H9 (cell line): ENCODE results near the gene NELFCD. TPM values are rescaled to one million over a fixed set of nuclear protein-coding genes. Genes with fewer than 3 reads are reported as not detected.

Experiments
- DNase-seq: peaks from one replicate; pipeline ENCODE4 v3.0.0-alpha.2; 2017
- H2AFZ ChIP-seq: one replicate; pipeline ENCODE4 v1.6.1; 2013; ENCODE audit warnings: mild to moderate bottlenecking, low read length, control low read depth, moderate library complexity
- H2AK5ac ChIP-seq: 2 replicates; pipeline ENCODE4 v1.6.1; 2013; ENCODE audit warnings: low read length, control low read depth, mixed read lengths; ENCODE audit not compliant: insufficient read length
- H2BK120ac ChIP-seq: one replicate; pipeline ENCODE4 v1.6.1; 2013; ENCODE audit warnings: low read depth, mild to moderate bottlenecking, low read length, control low read depth, inconsistent platforms; ENCODE audit not compliant: poor library complexity, severe bottlenecking
- H2BK12ac ChIP-seq: 2 replicates; pipeline ENCODE4 v1.6.1; 2013; ENCODE audit warnings: low read length, control low read depth, mixed read lengths, low read depth; ENCODE audit not compliant: insufficient read length
- H2BK15ac ChIP-seq: 2 replicates; pipeline ENCODE4 v1.6.1; 2013; ENCODE audit warnings: low read depth, low read length, control low read depth
- H2BK20ac ChIP-seq: one replicate; pipeline ENCODE4 v1.6.1; 2013; ENCODE audit warnings: low read depth, mild to moderate bottlenecking, low read length, control low read depth, inconsistent platforms; ENCODE audit not compliant: poor library complexity, severe bottlenecking
- H2BK5ac ChIP-seq: 2 replicates; pipeline ENCODE4 v1.6.1; 2013; ENCODE audit warnings: low read length, control low read depth, mixed read lengths; ENCODE audit not compliant: insufficient read length
- H3K14ac ChIP-seq: 2 replicates; pipeline ENCODE4 v1.6.1; 2013; ENCODE audit warnings: low read length, control low read depth; ENCODE audit not compliant: insufficient read depth
- H3K18ac ChIP-seq: 2 replicates; pipeline ENCODE4 v1.6.1; 2013; ENCODE audit warnings: low read depth, mild to moderate bottlenecking, mixed read lengths, low read length, control low read depth; ENCODE audit not compliant: insufficient read length
- H3K23ac ChIP-seq: 2 replicates; pipeline ENCODE4 v1.6.1; 2013; ENCODE audit warnings: low read length, control low read depth, mixed read lengths, low read depth; ENCODE audit not compliant: insufficient read length
- H3K23me2 ChIP-seq: 2 replicates; pipeline ENCODE4 v1.6.1; 2013; ENCODE audit warnings: low read depth, mild to moderate bottlenecking, mixed read lengths, low read length, control low read depth; ENCODE audit not compliant: insufficient read length, poor library complexity, severe bottlenecking
- H3K27ac ChIP-seq: 2 replicates; pipeline ENCODE4 v1.5.1; 2013; ENCODE audit warnings: low read length, control low read depth, mixed read lengths, low read depth; ENCODE audit not compliant: insufficient read length
- H3K27me3 ChIP-seq: 2 replicates; pipeline ENCODE4 v1.6.1; 2013; ENCODE audit warnings: low read length, control low read depth, inconsistent platforms; ENCODE audit not compliant: insufficient read depth
- H3K4ac ChIP-seq: 2 replicates; pipeline ENCODE4 v1.6.1; 2013; ENCODE audit warnings: low read depth, mild to moderate bottlenecking, control low read depth, inconsistent platforms, low read length, moderate library complexity
- H3K4me1 ChIP-seq: 2 replicates; pipeline ENCODE4 v1.6.1; 2013; ENCODE audit warnings: low read length, control low read depth, inconsistent platforms; ENCODE audit not compliant: insufficient read depth
- H3K4me2 ChIP-seq: 2 replicates; pipeline ENCODE4 v1.6.1; 2013; ENCODE audit warnings: low read length, control low read depth, mixed read lengths; ENCODE audit not compliant: insufficient read length, insufficient read depth
- H3K56ac ChIP-seq: 2 replicates; pipeline ENCODE4 v1.6.1; 2013; ENCODE audit warnings: low read depth, mild to moderate bottlenecking, mixed read lengths, low read length, control low read depth; ENCODE audit not compliant: insufficient read length
- H3K79me1 ChIP-seq: 2 replicates; pipeline ENCODE4 v1.6.1; 2013; ENCODE audit warnings: low read depth, mild to moderate bottlenecking, moderate library complexity, low read length, control low read depth, inconsistent platforms; ENCODE audit not compliant: insufficient read depth, poor library complexity, severe bottlenecking
- H3K79me2 ChIP-seq: 2 replicates; pipeline ENCODE4 v1.6.1; 2013; ENCODE audit warnings: low read length, control low read depth, inconsistent platforms; ENCODE audit not compliant: insufficient read depth
- H3K9ac ChIP-seq: 2 replicates; pipeline ENCODE4 v1.6.1; 2013; ENCODE audit warnings: low read length, control low read depth, mixed read lengths; ENCODE audit not compliant: insufficient read length; ENCODE audit errors: extremely low read depth
- H3K9me3 ChIP-seq: one replicate; pipeline ENCODE4 v1.6.1; 2013; ENCODE audit warnings: low read depth, low read length, inconsistent platforms; ENCODE audit not compliant: control insufficient read depth
- H3T11ph ChIP-seq: one replicate; pipeline ENCODE4 v1.6.1; 2013; ENCODE audit warnings: mild to moderate bottlenecking, low read length, control low read depth, inconsistent platforms
- H4K20me1 ChIP-seq: one replicate; pipeline ENCODE4 v1.6.1; 2013; ENCODE audit not compliant: control insufficient read depth, insufficient read length, insufficient read depth
- H4K5ac ChIP-seq: 2 replicates; pipeline ENCODE4 v1.6.1; 2013; ENCODE audit warnings: low read depth, mild to moderate bottlenecking, mixed read lengths, low read length, control low read depth; ENCODE audit not compliant: insufficient read length
- H4K8ac ChIP-seq: replicated peaks from 2 replicates; pipeline ENCODE4 v1.6.1; 2013; ENCODE audit warnings: low read length, control low read depth, mixed read lengths, low read depth; ENCODE audit not compliant: insufficient read length
- H4K91ac ChIP-seq: 2 replicates; pipeline ENCODE4 v1.6.1; 2013; ENCODE audit warnings: low read depth, mild to moderate bottlenecking, moderate library complexity, mixed read lengths, low read length, control low read depth; ENCODE audit not compliant: insufficient read length
- H3K27ac Mint-ChIP-seq, 3 experiments: 2 replicates in 2 of 3; 3 replicates in 1 of 3; pipeline ENCODE4 v1.8.0; 2020 to 2021; ENCODE audit warnings: mixed read lengths in 3 of 3, mild to moderate bottlenecking in 1 of 3, moderate library complexity in 1 of 3
- H3K27me3 Mint-ChIP-seq: 2 replicates; pipeline ENCODE4 v1.8.0; 2021; ENCODE audit warnings: low read depth, mild to moderate bottlenecking, moderate library complexity, mixed read lengths
- H3K36me3 Mint-ChIP-seq, 3 experiments: 2 replicates in 2 of 3; 3 replicates in 1 of 3; pipeline ENCODE4 v1.8.0; 2020 to 2021; ENCODE audit warnings: low read depth in 3 of 3, mixed read lengths in 3 of 3; ENCODE audit not compliant: insufficient read depth in 1 of 3
- H3K4me1 Mint-ChIP-seq, 2 experiments: 2 replicates each; pipeline ENCODE4 v1.8.0; 2020; ENCODE audit warnings: mixed read lengths in 2 of 2
- H3K4me3 Mint-ChIP-seq, 2 experiments: 2 replicates in 1 of 2; 3 replicates in 1 of 2; pipeline ENCODE4 v1.8.0; 2020 to 2021; ENCODE audit warnings: mild to moderate bottlenecking in 2 of 2, mixed read lengths in 2 of 2, moderate library complexity in 1 of 2
- H3K9me3 Mint-ChIP-seq, 2 experiments: 2 replicates in 1 of 2; 3 replicates in 1 of 2; pipeline ENCODE4 v1.8.0; 2020; ENCODE audit warnings: mild to moderate bottlenecking in 2 of 2, mixed read lengths in 2 of 2, moderate library complexity in 1 of 2
- CTCF ChIP-seq: fragments of 200-600 bp; sonication (generic); conservative IDR thresholded peaks from 3 replicates; pipeline ENCODE4 v1.8.0; 2021; ENCODE audit warnings: antibody characterized with exemption, mild to moderate bottlenecking
- WGBS: extraction: QIAGEN DNeasy Blood & Tissue Kit; methylation state at CpG from one replicate; pipeline ENCODE4 v1.1.7; 2013; ENCODE audit warnings: missing lambda C conversion rate, low lambda C conversion rate, mixed read lengths; ENCODE audit not compliant: insufficient read length; ENCODE audit errors: extremely low coverage; 5-methylcytosine and 5-hydroxymethylcytosine counted together
- total RNA-seq: library from RNA; stranded (reverse); gene quantifications from 2 replicates; pipeline ENCODE4 v1.2.1, GENCODE V29; 2021

The NELFCD gene
- total RNA-seq, 1 experiment from 2014 or later = 57.8 TPM

- Histone ChIP-seq H3K9me3 (no peaks in the 10 kb centered on the region), H3K23ac (no peak overlapping the region), H4K5ac (no peak overlapping the region), H3K79me1 (no peaks in the 10 kb centered on the region), H3T11ph (no peak overlapping the region), H2BK12ac (no peak overlapping the region), H2AK5ac (no peak overlapping the region), H3K23me2 (peaks cover 9% of the 10 kb centered on the region), H3K4me2 (no peak overlapping the region), H3K56ac (no peak overlapping the region), H3K9ac (no peak overlapping the region), H3K79me2 (peaks cover 10% of the 10 kb centered on the region), H3K27me3 (no peaks in the 10 kb centered on the region), H2BK5ac (no peak overlapping the region), H2BK120ac (no peak overlapping the region), H3K14ac (no peak overlapping the region), H2AFZ (no peak overlapping the region), H3K27ac (no peak overlapping the region), H2BK20ac (no peak overlapping the region), H4K8ac (no peak overlapping the region), H3K4me1 (no peaks in the 10 kb centered on the region), H3K18ac (no peak overlapping the region), H3K4ac (no peak overlapping the region), H2BK15ac (no peak overlapping the region), H4K91ac (no peak overlapping the region), H4K20me1 (no peaks in the 10 kb centered on the region)
- H3K27ac Mint-ChIP-seq = no peak overlapping the region
- peak overlapping the region; percentile 33 to 61; a peak in 2 of 5 replicates for H3K4me3 Mint-ChIP-seq
- TF ChIP-seq CTCF = no peak
- H3K36me3 Mint-ChIP-seq = peaks cover 9 to 17% (median 13%) of the 10 kb centered on the region in 3 experiments; a peak in 6 of 7 replicates
- H3K4me1 Mint-ChIP-seq = peaks cover 13 to 18% of the 10 kb centered on the region in 2 experiments
- H3K27me3 Mint-ChIP-seq = peaks cover 15% of the 10 kb centered on the region
- no peak for DNase-seq
- no CpG with 5 or more reads among the region's 3 CpGs for WGBS
- no peaks in the 10 kb centered on the region; a peak in 1 of 5 replicates for H3K9me3 Mint-ChIP-seq
Observed at GRCh38 chr20:59043698-59044097, 62.6 kb downstream of the NELFCD start.
